Measurements from ENCODE around the gene MSH5.

The MSH5 gene

GRCh38 chr6:31730631-31731086 lies 9.1 kb upstream of the MSH5 start:
- DNase-seq = no peak

- DNase-seq = no peak
These were observed 7.8 kb upstream of the MSH5 start for GRCh38 chr6:31732029-31732428.

- no peak for DNase-seq
These were observed 6.1 kb upstream of the MSH5 start for GRCh38 chr6:31733734-31734133.

GRCh38 chr6:31734247-31734820 lies 5.5 kb upstream of the MSH5 start:
- no peak for DNase-seq

GRCh38 chr6:31734821-31735406 lies 4.9 kb upstream of the MSH5 start:
- DNase-seq = peak; percentile 62

- DNase-seq = peak; percentile 82
These were observed 3.6 kb upstream of the MSH5 start, which contains the start of gene CLIC1 for GRCh38 chr6:31736021-31736767. TSS of gene CLIC1 (minus strand) at chr6:31736530. CDS start at chr6:31736300, 230 bp downstream.

GRCh38 chr6:31736768-31737314 lies 3.0 kb upstream of the MSH5 start:
- DNase-seq = no peak

- no peak for DNase-seq
These were observed 2.4 kb upstream of the MSH5 start for GRCh38 chr6:31737315-31737990.

GRCh38 chr6:31737991-31738979 lies 1.5 kb upstream of the MSH5 start:
- peak; percentile 62 for DNase-seq

GRCh38 chr6:31740397-31741223 lies 805 bp downstream of the MSH5 start:
- no peak for DNase-seq

- no peak for DNase-seq
These were observed 2.0 kb downstream of the MSH5 start for GRCh38 chr6:31741815-31742214.

GRCh38 chr6:31742894-31743293 lies 3.1 kb downstream of the MSH5 start:
- DNase-seq = no peak

- no peak for DNase-seq
These were observed 4.6 kb downstream of the MSH5 start for GRCh38 chr6:31744422-31744821.

- DNase-seq = no peak
These were observed 9.7 kb downstream of the MSH5 start for GRCh38 chr6:31749301-31750036.

GRCh38 chr6:31750411-31751022 lies 10.7 kb downstream of the MSH5 start:
- no peak for DNase-seq

GRCh38 chr6:31752739-31753319 lies 13.0 kb downstream of the MSH5 start:
- DNase-seq = no peak

- no peak for DNase-seq
These were observed 18.5 kb downstream of the MSH5 start for GRCh38 chr6:31758281-31758680.

GRCh38 chr6:31760790-31761189 lies 21.0 kb downstream of the MSH5 start:
- no peak for DNase-seq

GRCh38 chr6:31761343-31761742 lies 21.5 kb downstream of the MSH5 start:
- DNase-seq = no peak
